Transverse colon (tissue), 4 donors: ENCODE results near the gene MORC1. TPM values are rescaled to one million over a fixed set of nuclear protein-coding genes. Genes with fewer than 3 reads are reported as not detected.
"Not testable (repeated sequence)": the region's sequence is repeated elsewhere in the genome, so short reads cannot be mapped to it uniquely, and the experiment has no call there.

Experiments used
- DNase-seq: peaks from one replicate; pipeline ENCODE4 v3.0.0-alpha.2; 2019
- H3K27ac ChIP-seq, 4 donors: fragments of 200-600 bp; sonication (generic); 2 replicates each; pipeline ENCODE4 v1.5.1; 2016 to 2018; ENCODE audit warnings: inconsistent platforms in 4 of 4
- H3K27me3 ChIP-seq: fragments of 200-600 bp; sonication (generic); 2 replicates; pipeline ENCODE4 v1.5.1; 2017; ENCODE audit warnings: inconsistent platforms
- H3K36me3 ChIP-seq, 4 donors: fragments of 200-600 bp; sonication (generic); 2 replicates each; pipeline ENCODE4 v1.5.1; 2017 to 2019; ENCODE audit warnings: inconsistent platforms in 4 of 4
- H3K4me1 ChIP-seq, 4 donors: fragments of 200-600 bp; sonication (generic); 2 replicates each; pipeline ENCODE4 v1.5.1; 2017 to 2020; ENCODE audit warnings: inconsistent platforms in 4 of 4
- H3K4me3 ChIP-seq, 4 donors: fragments of 200-600 bp; sonication (generic); 1 replicate in 1 of 4; 2 replicates in 3 of 4; pipeline versions ENCODE4 v1.5.1 to v1.6.1; 2017 to 2019; ENCODE audit warnings: inconsistent platforms in 4 of 4
- H3K9me3 ChIP-seq, 2 donors: fragments of 200-600 bp; sonication (generic); 2 replicates each; pipeline ENCODE4 v1.5.1; 2017 to 2019; ENCODE audit warnings: inconsistent platforms in 2 of 2
- EP300 ChIP-seq: sonication (generic); formaldehyde crosslinking; IDR thresholded peaks from one replicate; pipeline ENCODE4 v1.6.1; 2017; ENCODE audit warnings: antibody characterized with exemption, low read depth
- POLR2A ChIP-seq: fragments of 450-650 bp; IDR thresholded peaks from one replicate; pipeline ENCODE4 v1.6.1; 2016; ENCODE audit warnings: antibody characterized with exemption, mild to moderate bottlenecking, moderate library complexity
- POLR2AphosphoS5 ChIP-seq, 3 donors: sonication (generic); formaldehyde crosslinking; IDR thresholded peaks; one replicate each; pipeline ENCODE4 v1.6.1; 2016; ENCODE audit warnings: antibody characterized with exemption in 3 of 3
- WGBS, 2 donors: methylation state at CpG; one replicate each; pipeline ENCODE4 v1.1.5; 2018; ENCODE audit warnings: low coverage in 1 of 2; 5-methylcytosine and 5-hydroxymethylcytosine counted together
- in situ Hi-C, 4 donors: fragments of 200-750 bp; cut with MboI; loops; one replicate each; pipeline versions ENCODE4 v1.15.0 to v1.15.1; 2017; ENCODE audit warnings: low sequenced_read_pairs in 3 of 4, low pct_ligation_motif_present in 1 of 4, low pct_unique_long_range_greater_than_20kb in 1 of 4
- intact Hi-C: fragments of 100-400 bp; cut with DNase I; formaldehyde crosslinking; loops from one replicate; pipeline ENCODE4 v1.15.1; 2023; ENCODE audit warnings: low total_unique reads
- total RNA-seq, 4 donors: library from RNA; depleted of rRNA; stranded (reverse); fragments of >200 nt; gene quantifications; one replicate each; pipeline ENCODE4 v1.1.0, GENCODE V29; 2016
- TF ChIP-seq, protein P1 (sequence below), 5 experiments: fragments of 200-600 bp in 3 of 5; fragments of 450-650 bp in 2 of 5; sonication (generic) in 3 of 5; IDR thresholded peaks; 1 replicate in 2 of 5; 2 replicates in 3 of 5; pipeline ENCODE4 v1.5.1; 2016 to 2017; ENCODE audit warnings: antibody characterized with exemption in 5 of 5, inconsistent platforms in 3 of 5, mild to moderate bottlenecking in 2 of 5, moderate library complexity in 1 of 5

MORC1 gene
- total RNA-seq, 4 donors from 2014 or later = 0.16 TPM; not detected in 3

DNA sequence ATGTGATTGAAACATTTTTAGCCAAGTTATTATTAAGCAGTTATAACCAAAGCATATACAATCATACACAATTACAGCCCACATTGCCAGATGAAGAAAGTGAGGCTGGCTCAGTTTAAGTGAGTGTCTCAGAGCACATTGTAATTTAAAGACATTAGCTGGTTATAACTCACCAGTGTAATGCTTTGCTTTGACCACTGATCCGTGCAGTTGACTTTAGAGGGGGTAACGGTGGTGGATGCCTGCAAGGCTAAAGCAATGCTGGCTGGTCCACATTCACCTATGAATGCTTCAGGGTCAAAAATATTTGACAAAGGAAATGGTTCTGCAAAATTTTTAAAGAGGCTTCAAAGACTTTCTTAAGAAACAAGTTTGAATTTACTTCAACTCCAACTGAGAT, 19.8 kb upstream of the MORC1 start:
- in situ Hi-C loops = no loop called here
- TF ChIP-seq, protein P1, sequence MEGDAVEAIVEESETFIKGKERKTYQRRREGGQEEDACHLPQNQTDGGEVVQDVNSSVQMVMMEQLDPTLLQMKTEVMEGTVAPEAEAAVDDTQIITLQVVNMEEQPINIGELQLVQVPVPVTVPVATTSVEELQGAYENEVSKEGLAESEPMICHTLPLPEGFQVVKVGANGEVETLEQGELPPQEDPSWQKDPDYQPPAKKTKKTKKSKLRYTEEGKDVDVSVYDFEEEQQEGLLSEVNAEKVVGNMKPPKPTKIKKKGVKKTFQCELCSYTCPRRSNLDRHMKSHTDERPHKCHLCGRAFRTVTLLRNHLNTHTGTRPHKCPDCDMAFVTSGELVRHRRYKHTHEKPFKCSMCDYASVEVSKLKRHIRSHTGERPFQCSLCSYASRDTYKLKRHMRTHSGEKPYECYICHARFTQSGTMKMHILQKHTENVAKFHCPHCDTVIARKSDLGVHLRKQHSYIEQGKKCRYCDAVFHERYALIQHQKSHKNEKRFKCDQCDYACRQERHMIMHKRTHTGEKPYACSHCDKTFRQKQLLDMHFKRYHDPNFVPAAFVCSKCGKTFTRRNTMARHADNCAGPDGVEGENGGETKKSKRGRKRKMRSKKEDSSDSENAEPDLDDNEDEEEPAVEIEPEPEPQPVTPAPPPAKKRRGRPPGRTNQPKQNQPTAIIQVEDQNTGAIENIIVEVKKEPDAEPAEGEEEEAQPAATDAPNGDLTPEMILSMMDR (IDR thresholded peaks at IDR 0.05) = no peak
- TF ChIP-seq POLR2A (no peak), EP300 (no peak), POLR2AphosphoS5 (IDR thresholded peaks at IDR 0.05) (no peak)
- H3K4me3 ChIP-seq = peak overlapping the region in 1 of 4 donors; percentile 7
- no peaks in the 10 kb centered on the region for H3K27me3 ChIP-seq
- H3K9me3 ChIP-seq = no peaks in the 10 kb centered on the region
- no peak for DNase-seq
- intact Hi-C loops = no loop called here
- no peaks in the 10 kb centered on the region for H3K36me3 ChIP-seq
- 73% methylated on average over 2 of the region's 2 CpGs; no CpG with 5 or more reads in 1 of the 2 donors for WGBS, 2 donors
- peaks cover 0 to 27% (median 13%) of the 10 kb centered on the region in 4 donors for H3K4me1 ChIP-seq
- no peak overlapping the region for H3K27ac ChIP-seq

DNA sequence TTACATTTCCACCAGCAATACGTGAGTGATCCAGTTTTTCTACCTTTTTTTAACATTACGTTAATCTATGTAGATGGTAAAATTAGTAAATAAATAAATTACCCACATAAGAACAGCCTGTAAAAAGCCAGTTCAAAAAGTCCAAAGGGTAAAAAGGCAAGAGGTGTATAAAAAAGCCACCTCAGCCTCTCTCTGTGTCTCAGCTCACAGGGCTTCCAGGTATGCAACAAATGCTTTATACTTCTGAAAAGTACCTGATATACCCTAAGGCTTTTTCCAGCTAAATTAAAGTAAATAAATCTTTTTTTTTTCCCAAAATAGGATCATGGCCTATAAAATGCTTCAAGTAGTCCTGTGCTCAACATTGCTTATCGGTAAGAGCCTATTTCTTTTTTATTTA, 18.6 kb upstream of the MORC1 start, which contains the start of gene C3orf85:
Gene C3orf85, plus strand, starts transcription at position 197 of the 400 bp plus-strand sequence. Its CDS starts 129 bp downstream, at position 326.
- Histone ChIP-seq H3K9me3 (no peaks in the 10 kb centered on the region), H3K36me3 (no peaks in the 10 kb centered on the region), H3K27me3 (no peaks in the 10 kb centered on the region), H3K4me3 (peak within 1 kb of the TSS in 2 of 4 donors; percentile 16 to 40), H3K27ac (peak within 1 kb of the TSS; percentile 2 to 60 (median 35)), H3K4me1 (peaks cover 0 to 32% (median 15%) of the 10 kb centered on the region in 4 donors)
- in situ Hi-C loops = no loop called here
- 44 to 52% methylated on average over 3 of the region's 3 CpGs for WGBS, 2 donors
- peak in 2 of 3 donors; percentile 49 to 71 for TF ChIP-seq POLR2AphosphoS5 (IDR thresholded peaks at IDR 0.05)
- peak; percentile 48 for TF ChIP-seq POLR2A
- no peak for TF ChIP-seq EP300
- TF ChIP-seq, protein P1 (IDR thresholded peaks at IDR 0.05) = no peak
- peak; percentile 18 for DNase-seq
- intact Hi-C loops = no loop called here

DNA sequence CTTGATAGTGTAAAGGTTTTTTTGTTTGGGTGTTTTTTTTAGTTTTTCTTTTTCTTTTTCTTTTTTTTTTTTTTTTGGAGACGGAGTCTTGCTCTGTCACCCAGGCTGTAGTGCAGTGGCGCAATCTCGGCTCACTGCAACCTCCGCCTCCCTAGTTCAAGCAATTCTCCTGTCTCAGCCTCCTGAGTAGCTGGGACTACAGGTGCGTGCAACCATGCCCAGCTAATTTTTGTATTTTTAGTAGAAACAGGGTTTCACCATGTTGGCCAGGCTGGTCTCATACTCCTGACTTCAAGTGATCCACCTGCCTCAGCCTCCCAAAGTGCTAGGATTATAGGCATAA, 15.5 kb upstream of the MORC1 start:
- peak overlapping the region in 1 of 4 donors; percentile 23 for H3K4me3 ChIP-seq
- peak overlapping the region; percentile 41 to 74 (median 66) for H3K27ac ChIP-seq
- H3K36me3 ChIP-seq, DNase-seq, H3K9me3 ChIP-seq, intact Hi-C loops, H3K27me3 ChIP-seq, in situ Hi-C loops: not testable (repeated sequence)
- WGBS, 2 donors = 67% methylated on average over 5 of the region's 5 CpGs; no CpG with 5 or more reads in 1 of the 2 donors
- H3K4me1 ChIP-seq = peaks cover 0 to 32% (median 15%) of the 10 kb centered on the region in 4 donors

DNA sequence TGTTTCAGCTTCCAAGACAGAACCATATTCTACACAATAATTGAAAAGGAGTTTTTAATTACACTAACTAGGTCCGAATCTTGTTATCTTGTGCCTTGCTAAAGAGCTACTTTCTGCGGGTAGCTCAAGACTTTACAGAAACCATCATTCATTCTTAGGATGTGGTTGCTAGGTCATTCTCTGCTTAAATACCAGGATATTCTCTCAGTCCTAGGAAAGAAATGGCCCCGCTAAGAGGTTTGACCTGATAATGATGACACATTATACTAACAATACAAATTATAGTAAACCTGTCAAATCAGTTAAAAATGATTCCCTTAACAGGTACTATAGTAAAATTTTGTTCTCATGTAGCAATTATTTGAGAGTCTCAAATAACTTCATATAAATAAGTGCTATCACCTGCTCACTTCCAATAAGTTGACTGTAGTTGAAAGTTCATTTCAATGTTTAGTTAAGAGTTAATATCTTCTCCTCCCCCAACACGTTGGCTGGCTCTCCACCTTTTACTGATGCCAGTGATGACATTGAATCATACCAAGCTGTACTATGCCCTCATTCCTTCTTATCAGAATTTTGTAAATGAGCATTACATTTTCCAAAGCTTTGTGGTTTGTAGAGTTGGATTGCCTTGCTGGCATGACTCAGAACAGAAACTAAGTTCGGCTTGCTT, 15.0 kb upstream of the MORC1 start:
- no peaks in the 10 kb centered on the region for H3K9me3 ChIP-seq
- peak overlapping the region in 3 of 4 donors; percentile 41 to 74 (median 70) for H3K27ac ChIP-seq
- peaks cover 0 to 32% (median 15%) of the 10 kb centered on the region in 4 donors for H3K4me1 ChIP-seq
- TF ChIP-seq, protein P1 (IDR thresholded peaks at IDR 0.05) = no peak
- TF ChIP-seq POLR2AphosphoS5 (IDR thresholded peaks at IDR 0.05) = peak in 1 of 3 donors; percentile 56
- WGBS, 2 donors = 64 to 65% methylated on average over 4 to 5 of the region's 5 CpGs
- H3K27me3 ChIP-seq = no peaks in the 10 kb centered on the region
- H3K4me3 ChIP-seq = no peak overlapping the region
- H3K36me3 ChIP-seq = no peaks in the 10 kb centered on the region
- intact Hi-C loops (no loop called here), in situ Hi-C loops (no loop called here)
- DNase-seq = peak; percentile 66
